Measurements from ENCODE around the gene UBE2J1.

The UBE2J1 gene

DNA sequence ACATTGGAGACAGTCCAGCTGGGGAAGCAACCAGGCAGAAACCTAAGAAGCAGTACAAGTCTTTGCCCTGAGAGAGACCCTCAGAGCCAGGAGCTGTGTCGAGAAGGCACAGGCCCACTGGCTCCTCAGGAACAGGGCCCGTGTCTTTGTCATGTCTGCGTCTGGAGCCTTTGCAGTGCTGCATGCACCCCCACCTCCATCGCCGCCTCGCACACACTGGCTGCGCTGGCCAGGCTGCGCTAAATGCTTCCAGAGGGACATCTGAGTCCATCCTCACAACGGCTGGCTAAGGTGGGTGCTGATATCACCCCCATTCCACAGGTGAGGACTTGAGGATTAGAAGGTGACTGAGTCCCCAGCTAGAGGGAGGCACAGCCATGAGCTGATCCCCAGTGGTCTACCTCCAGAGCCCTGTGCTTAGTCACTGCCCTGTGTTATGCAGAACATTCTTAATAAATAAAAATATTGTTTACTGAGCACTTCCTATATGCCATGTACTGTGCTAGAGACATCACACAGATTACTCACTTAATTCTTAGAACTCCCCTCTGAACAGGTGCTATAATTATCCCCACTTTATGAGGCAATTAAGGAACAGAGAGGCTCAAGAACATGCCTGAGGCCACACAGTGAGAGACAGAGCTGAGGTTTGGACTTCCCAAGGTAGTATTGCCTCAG lies 65.0 kb downstream of the UBE2J1 start:
- DNase-seq: peak; percentile 8

DNA sequence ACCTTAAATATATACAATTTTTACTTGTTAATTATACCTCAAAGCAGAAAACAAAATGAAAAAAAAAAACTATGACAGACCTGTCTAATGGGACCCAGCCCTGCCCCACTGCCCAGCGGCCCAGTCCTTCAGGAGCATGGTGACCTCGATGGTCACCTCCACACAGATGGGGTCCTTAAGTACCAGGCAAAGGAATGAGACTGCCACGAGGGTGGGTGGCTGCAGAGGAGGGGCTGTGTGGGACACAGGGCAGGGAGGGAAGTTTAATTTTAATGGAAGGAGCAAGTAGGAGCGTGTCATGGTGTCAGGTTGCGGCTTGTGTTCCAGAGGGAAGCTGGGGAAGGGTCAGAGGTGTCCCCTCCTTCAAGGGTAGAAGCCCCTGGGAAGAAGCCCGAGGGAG lies 66.0 kb downstream of the UBE2J1 start:
- no peak for DNase-seq

- no peak for DNase-seq
These were observed 67.4 kb downstream of the UBE2J1 start for GRCh38 chr6:89284963-89285735.

DNA sequence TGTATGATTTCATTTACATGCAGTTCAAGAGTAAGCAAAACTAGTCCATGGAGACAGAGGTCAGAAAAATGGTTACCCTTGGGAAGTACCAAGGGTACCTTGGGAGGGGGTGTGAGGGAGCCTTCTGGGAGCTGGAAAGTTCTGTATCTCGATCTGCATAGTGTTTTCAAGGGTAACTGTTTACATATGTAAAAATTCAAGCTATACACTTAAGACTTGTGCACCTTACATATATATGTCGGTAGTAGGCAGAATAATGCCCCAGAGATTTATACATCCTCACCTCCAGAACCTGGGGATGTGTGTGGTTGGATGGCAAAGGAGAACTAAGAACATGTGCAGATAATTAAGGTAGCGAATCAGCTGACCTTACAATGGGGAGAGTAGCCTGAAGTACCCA lies 68.4 kb downstream of the UBE2J1 start:
- DNase-seq: no peak

GRCh38 chr6:89282749-89283148 lies 69.8 kb downstream of the UBE2J1 start:
- DNase-seq: no peak

GRCh38 chr6:89281779-89282246 lies 70.7 kb downstream of the UBE2J1 start:
- peak; percentile 89 for DNase-seq

- DNase-seq: no peak
These were observed 73.6 kb downstream of the UBE2J1 start for GRCh38 chr6:89278956-89279355.
